HCT116 (cell line): Measurements from ENCODE around the gene CPA5.

Source experiments
- POLR2A ChIP-seq: IDR thresholded peaks from 2 replicates; pipeline ENCODE4 v1.7.0; 2011; ENCODE audit warnings: borderline replicate concordance; ENCODE audit not compliant: insufficient read depth, insufficient read length; ENCODE audit errors: extremely low read depth
- POLR2AphosphoS5 ChIP-seq: IDR thresholded peaks from 2 replicates; pipeline ENCODE4 v1.6.1; 2011; ENCODE audit warnings: mild to moderate bottlenecking, low read depth, low read length, moderate library complexity
- TCF7L2 ChIP-seq: IDR thresholded peaks from 2 replicates; pipeline ENCODE4 v1.7.0; 2011; ENCODE audit warnings: borderline replicate concordance, inconsistent platforms; ENCODE audit not compliant: insufficient read depth, insufficient read length; ENCODE audit errors: extremely low read depth

DNA sequence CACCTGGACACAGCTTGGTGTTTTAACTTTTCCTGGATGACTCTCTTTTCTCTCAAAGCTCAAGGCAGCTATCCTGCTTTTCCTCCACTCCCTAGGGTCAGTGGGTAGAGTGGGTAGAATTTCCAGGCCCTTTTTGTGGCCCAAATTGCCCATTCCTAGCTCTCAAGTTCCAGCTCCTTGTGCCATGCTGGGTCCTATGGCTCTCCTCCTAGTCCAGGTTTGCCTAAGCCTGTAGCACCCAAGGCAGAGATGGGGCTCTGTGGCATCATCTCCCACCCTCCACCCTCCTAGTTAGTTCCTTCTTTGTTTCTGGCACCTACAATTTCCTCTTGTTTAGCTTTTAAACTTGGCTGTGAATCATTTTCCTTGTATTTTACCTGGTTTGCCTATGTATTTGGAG is 42.0 kb upstream of the CPA5 start:
- no peak for TF ChIP-seq TCF7L2
- no peak for TF ChIP-seq POLR2AphosphoS5
- no peak for TF ChIP-seq POLR2A
